ENCODE measurements around the gene CD40LG. TPM values are rescaled to one million over a fixed set of nuclear protein-coding genes. Genes with fewer than 3 reads are reported as not detected.

The CD40LG gene
- total RNA-seq: not detected in 2 replicates

GRCh38 chrX:136647677-136648360, at the start of gene CD40LG:
Gene CD40LG, plus strand, starts transcription at chrX:136648158. Its CDS starts 91 bp downstream, at chrX:136648249.
- no peak for DNase-seq (ENCODE audit: extremely low read depth, low read depth, low spot score)

GRCh38 chrX:136598631-136599030, 49.3 kb upstream of the CD40LG start:
- DNase-seq (ENCODE audit: extremely low read depth, low read depth, low spot score): no peak

DNA sequence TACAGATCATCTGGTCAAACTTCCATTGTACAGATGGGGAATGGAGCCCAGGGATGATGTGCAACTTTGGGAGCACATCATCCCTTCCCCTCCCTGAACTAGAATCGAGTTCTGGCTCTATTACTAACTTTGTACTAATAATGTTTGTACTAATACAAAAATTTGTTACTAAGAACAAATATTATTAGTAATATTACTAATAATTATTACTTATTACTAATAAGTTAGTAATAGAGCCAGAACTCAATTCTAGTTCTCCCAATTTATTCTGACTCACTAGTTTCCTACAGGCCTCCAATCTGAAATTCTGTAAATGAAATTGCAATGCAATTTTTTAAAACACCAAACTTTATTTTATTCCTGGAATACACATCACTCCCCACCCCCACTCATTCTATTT, 47.9 kb upstream of the CD40LG start:
- no peak for DNase-seq (ENCODE audit: extremely low read depth, low read depth, low spot score)

- no peak for DNase-seq (ENCODE audit: extremely low read depth, low read depth, low spot score)
Observed at GRCh38 chrX:136607236-136607635, 40.7 kb upstream of the CD40LG start.

- DNase-seq (ENCODE audit: extremely low read depth, low read depth, low spot score): no peak
Observed at GRCh38 chrX:136608295-136608933, 39.5 kb upstream of the CD40LG start.

DNA sequence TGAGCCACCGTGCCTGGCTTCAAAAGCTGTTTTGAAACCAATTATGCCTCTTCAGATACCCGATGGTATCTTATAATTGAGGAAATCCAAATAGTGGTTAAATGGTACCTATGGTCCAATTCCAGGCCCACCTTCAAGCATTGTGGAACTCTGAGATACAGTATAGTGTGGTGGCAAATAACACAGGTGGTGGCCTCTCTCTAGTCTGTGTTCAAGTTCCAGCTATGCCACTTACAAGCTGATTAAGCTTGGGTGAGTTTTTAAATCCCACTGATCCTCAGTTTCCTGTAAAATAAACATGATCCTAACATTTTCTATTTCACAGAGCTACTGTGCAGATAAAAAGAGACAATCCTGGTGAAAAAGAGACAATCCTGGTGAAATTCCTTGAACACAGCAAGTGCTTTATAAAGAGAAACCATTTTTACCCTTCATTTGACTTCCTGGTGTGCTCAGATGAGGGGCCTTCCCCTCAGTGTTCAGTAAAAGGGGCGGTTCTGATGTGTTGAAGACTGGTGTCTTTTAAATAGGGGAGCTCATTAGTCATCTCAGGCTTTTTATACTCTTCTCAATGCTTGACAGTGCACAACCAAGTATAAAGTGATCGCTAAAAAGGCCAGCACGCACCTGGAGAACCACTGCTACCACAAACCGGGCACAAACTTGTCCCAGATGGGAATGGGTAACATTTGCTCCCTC, 30.8 kb upstream of the CD40LG start:
- no peak for DNase-seq (ENCODE audit: extremely low read depth, low read depth, low spot score)

DNA sequence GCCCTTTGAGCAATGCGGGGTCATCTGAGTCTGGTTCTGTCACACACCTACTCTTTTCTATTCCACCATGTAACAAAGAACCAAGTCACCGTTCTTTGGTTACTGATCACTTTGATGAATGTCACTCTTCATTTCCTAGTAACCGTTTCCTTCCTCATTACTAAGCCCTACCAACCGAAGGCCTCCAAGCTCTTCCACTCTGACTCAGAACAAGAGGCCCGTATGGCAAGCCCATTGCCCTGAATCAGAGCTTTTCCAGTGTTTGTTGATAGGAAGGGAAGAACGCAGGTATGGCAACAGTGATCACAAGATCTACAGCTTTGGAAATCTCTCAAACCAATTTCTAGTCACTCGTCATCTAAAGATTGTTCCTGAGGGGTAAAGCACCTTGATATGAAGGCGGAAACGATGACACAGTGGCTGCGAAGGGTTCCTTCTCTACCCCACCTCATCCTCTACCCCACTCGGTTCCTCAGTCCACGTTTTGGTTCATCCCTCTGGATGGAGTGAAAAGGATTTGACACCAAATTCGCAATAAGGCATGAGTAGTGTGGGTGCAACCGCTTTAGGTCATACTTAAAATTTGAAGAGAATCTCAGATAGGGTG, 28.0 kb upstream of the CD40LG start:
- no peak for DNase-seq (ENCODE audit: extremely low read depth, low read depth, low spot score)

DNA sequence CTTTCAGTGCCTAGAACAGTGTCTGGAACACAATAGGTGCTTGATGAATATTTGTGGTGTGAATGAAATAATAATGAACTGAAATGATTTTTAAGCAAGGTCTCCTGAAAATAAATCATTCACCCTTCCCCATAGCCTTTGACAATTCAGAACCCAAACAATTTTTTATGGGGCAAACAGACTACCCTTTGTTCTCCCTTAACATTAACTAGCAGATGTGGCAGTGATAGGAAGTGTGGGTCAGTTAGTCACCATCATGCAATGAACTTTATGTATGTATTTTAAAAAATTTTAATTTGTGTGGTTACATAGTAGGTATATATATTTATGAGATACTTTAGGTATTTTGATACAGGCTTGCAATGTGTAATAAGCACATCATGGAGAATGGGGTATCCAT, 27.2 kb upstream of the CD40LG start:
- DNase-seq (ENCODE audit: extremely low read depth, low read depth, low spot score): no peak

- DNase-seq (ENCODE audit: extremely low read depth, low read depth, low spot score): no peak
Observed at GRCh38 chrX:136622568-136622967, 25.4 kb upstream of the CD40LG start.

DNA sequence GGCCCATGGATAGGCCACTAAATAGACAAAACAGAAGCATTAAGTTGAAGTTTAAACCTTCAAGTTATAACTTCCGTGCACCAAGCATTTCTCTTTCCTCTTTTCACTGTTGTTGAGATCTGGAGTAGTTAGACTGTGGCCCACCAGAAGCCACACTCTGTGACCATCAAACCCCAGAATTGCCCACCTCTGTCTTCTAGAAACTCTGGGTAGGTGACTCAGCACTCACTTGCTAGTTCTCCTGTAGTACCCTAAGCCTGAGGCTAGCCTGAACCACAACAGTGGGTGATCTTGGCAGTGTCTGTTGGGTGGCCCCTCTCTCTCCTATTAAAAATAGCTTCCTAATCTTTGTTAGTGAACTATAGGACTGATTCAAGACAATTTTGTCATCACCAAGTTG, 24.6 kb upstream of the CD40LG start:
- no peak for DNase-seq (ENCODE audit: extremely low read depth, low read depth, low spot score)

DNA sequence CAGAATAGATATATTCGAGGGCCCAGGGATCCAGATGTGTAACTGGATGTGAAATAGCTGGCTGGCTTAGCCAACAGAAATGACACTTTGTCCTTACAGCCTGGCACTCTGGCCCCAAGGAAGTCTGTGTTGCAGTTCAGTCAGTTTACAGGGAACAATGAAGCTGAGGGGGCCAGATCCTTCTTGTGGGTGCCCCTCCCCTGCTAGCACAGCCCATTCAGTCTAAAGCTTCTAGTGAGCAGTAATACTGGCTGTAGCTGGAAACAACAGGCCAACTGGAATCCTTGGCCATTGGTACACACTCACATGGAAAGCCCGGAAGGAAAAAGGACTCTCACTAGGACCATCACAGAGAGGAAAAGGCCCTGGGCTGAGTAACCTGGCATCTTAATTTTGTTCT, 22.7 kb upstream of the CD40LG start:
- no peak for DNase-seq (ENCODE audit: extremely low read depth, low read depth, low spot score)

DNA sequence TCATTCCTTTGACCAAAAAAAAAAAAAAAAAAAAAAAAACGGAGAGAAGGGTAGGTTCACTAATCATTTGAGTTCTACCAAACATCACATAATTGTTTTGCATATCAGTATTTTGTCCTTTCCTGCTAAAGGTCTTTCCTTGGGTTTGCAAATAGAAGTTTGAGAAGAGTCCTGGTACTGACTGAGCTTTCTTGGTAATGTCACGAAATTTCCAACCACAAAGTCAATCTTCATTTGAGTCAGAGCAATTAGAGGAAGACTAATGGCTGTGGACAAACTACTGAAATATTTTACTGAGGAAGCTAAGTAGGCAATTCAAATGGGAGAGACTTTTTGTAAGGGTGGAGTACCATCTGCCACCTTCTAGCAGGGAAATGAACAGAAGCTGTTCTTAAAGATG, 21.7 kb upstream of the CD40LG start:
- no peak for DNase-seq (ENCODE audit: extremely low read depth, low read depth, low spot score)

DNA sequence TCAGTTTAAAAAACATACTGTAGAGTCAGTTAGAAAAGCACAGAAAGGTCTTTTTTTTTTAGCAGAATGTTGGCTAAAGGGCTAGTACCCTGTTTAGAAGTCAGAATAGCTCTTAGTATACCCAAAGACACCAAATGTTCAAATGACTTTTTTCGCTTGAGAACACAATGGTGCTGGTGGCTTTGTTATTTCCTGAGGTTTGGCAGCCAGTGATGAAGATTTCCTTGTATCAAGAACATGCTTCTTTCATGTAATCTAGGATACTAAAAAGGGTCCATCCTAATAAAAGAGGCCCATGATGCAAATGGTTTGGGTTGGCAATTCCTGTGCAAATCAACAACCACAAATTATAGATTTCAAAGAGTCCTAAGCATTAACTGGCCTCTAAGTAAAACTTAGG, 21.1 kb upstream of the CD40LG start:
- no peak for DNase-seq (ENCODE audit: extremely low read depth, low read depth, low spot score)

DNA sequence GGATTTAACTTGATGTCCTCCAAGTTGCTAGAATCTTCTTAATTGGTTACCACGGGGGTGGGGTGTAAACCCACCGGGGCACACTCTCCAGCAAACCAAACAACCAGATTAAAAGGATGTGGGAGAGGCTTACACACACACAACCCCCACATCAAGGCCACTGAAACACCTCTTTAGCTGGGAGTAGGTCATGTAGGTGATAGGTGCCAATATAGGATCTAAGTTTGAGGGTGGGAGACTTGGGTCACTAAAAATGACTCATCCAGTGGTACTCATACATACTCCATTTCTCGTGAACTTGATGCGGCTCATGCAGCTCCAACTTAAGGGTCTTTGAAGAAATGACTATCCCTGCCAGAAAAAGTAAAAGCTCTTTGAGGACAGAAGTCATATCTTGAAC, 20.5 kb upstream of the CD40LG start:
- DNase-seq (ENCODE audit: extremely low read depth, low read depth, low spot score): no peak

GRCh38 chrX:136629084-136629750, 18.7 kb upstream of the CD40LG start:
- DNase-seq (ENCODE audit: extremely low read depth, low read depth, low spot score): no peak

DNA sequence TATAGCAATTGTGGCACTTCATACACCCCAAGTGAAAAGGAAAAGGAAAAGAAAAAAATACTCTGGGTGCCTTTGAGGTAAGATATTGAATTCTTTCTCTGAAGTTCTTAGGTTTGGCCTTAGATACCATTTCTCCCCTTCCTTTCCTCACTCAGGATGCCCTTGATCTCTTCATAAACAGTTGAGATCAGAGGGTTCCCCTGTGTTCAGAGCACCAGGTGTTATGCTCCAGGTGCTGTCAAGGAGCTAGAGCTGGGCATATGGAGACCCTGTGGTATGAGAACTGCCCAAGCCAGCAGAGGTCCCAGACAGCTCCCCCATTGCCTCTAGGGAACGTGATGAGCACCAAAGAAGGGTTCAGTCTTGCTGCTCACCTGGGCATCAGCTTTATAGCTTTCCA, 17.1 kb upstream of the CD40LG start:
- no peak for DNase-seq (ENCODE audit: extremely low read depth, low read depth, low spot score)

DNA sequence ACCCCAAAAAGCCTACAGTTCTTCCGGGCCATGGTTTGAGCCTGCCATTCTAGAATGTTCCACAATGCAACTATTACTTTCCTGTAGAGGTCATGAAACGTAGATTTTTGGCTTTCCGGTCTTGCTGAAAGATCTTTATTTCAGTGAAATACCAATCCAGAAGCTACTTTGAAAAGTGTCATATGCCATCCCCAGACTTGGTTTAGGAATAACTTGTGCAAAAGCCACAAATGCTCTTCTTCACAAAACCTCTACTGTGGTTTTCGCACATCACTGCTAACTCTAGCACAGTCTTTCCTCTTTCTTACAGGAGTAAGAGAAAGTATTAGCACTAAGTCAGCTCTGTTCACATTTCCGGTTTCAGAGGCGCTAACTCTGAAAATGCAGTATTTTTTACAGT, 12.7 kb upstream of the CD40LG start:
- no peak for DNase-seq (ENCODE audit: extremely low read depth, low read depth, low spot score)

GRCh38 chrX:136636121-136636520, 11.8 kb upstream of the CD40LG start:
- DNase-seq (ENCODE audit: extremely low read depth, low read depth, low spot score): no peak

DNA sequence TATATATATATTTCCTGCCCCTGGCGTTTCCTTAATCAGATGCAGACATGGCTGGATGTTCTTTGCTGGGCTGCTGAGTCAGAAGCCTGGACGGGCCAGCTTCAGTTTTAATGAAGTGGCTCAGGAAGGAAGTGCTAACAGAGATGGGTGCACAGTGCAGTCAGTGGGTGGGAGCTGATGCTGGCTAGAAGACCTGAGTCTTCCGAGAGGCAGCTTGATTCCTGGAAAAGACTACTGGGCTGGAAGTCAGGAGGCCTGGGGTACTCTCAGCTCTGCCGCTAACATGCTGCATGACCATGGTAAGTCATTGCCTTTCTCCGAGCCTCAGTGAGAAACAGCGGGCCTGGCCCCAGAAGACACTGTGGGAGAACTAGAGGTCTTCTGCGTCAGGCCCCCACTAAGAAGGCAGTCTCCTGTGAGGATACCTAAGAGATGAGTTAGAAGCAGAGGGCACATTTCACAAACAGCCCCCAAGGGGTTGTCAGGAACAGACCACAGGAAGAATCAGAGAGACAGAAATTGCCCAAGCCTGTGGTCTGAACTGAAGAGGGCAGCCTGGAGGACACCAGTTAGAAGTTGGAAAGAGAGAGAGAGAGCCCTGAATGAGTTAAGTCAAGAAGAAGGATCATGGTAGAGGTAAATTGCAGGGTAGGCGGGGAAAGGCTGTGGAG, 8.3 kb upstream of the CD40LG start:
- DNase-seq (ENCODE audit: extremely low read depth, low read depth, low spot score): no peak

GRCh38 chrX:136643243-136643642, 4.7 kb upstream of the CD40LG start:
- DNase-seq (ENCODE audit: extremely low read depth, low read depth, low spot score): no peak

All from glomerular endothelial cell (primary cell).